HepG2 (cell line): ENCODE results near the gene GGTLC1. TPM values are rescaled to one million over a fixed set of nuclear protein-coding genes. Genes with fewer than 3 reads are reported as not detected.
A peak's percentile ranks its signal among the peaks of the same experiment; 100 is the strongest.

ENCODE experiments used
- CBX5 ChIP-seq: sonication (generic); formaldehyde crosslinking; IDR thresholded peaks from 2 replicates; pipeline ENCODE4 v1.4.0; 2020; ENCODE audit warnings: missing genetic modification reagents, borderline replicate concordance
- E2F1 ChIP-seq: sonication (generic); formaldehyde crosslinking; IDR thresholded peaks from 2 replicates; pipeline ENCODE4 v1.5.0; 2020; ENCODE audit warnings: missing genetic modification reagents
- HINFP ChIP-seq: sonication (generic); formaldehyde crosslinking; IDR thresholded peaks from 2 replicates; pipeline ENCODE4 v1.4.0; 2020; ENCODE audit warnings: low read depth, mild to moderate bottlenecking, missing genetic modification reagents
- MLLT10 ChIP-seq: sonication (generic); formaldehyde crosslinking; IDR thresholded peaks from 2 replicates; pipeline ENCODE4 v1.4.0; 2020; ENCODE audit warnings: missing genetic modification reagents
- NCOR1 ChIP-seq: fragments of 200-600 bp; sonication (generic); IDR thresholded peaks from 2 replicates; pipeline ENCODE4 v1.7.0; 2017; ENCODE audit warnings: antibody characterized with exemption, low read length, borderline replicate concordance
- NFKBIZ ChIP-seq: IDR thresholded peaks from 2 replicates; pipeline ENCODE4 v1.6.1; 2018; ENCODE audit warnings: missing genetic modification reagents, missing compliant biosample characterization
- PCBP1 ChIP-seq: fragments of 200-400 bp; formaldehyde crosslinking; IDR thresholded peaks from 2 replicates; pipeline ENCODE4 v1.6.1; 2017; ENCODE audit warnings: mild to moderate bottlenecking, low read depth, low read length, borderline replicate concordance
- POLR2A ChIP-seq, 2 experiments: IDR thresholded peaks; 2 replicates each; pipeline ENCODE4 v1.6.1; 2011; ENCODE audit warnings: low read depth in 2 of 2, low read length in 2 of 2, mild to moderate bottlenecking in 1 of 2, moderate library complexity in 1 of 2; ENCODE audit not compliant: insufficient read depth in 1 of 2
- TEAD3 ChIP-seq: optimal IDR thresholded peaks from 2 replicates; pipeline ENCODE3; 2016; ENCODE audit warnings: borderline replicate concordance
- THAP8 ChIP-seq: sonication (generic); formaldehyde crosslinking; IDR thresholded peaks from 2 replicates; pipeline ENCODE4 v1.5.1; 2020; ENCODE audit warnings: missing genetic modification reagents, mild to moderate bottlenecking, borderline replicate concordance
- ZBED4 ChIP-seq: sonication (generic); formaldehyde crosslinking; IDR thresholded peaks from 2 replicates; pipeline ENCODE4 v1.4.0; 2020; ENCODE audit warnings: missing genetic modification reagents, borderline replicate concordance
- ZFP82 ChIP-seq: sonication (generic); formaldehyde crosslinking; IDR thresholded peaks from 2 replicates; pipeline ENCODE4 v1.5.1; 2020; ENCODE audit warnings: mild to moderate bottlenecking, missing genetic modification reagents, borderline replicate concordance
- ZFP90 ChIP-seq: sonication (generic); formaldehyde crosslinking; IDR thresholded peaks from 2 replicates; pipeline ENCODE4 v1.8.0; 2022; ENCODE audit warnings: missing genetic modification reagents, mild to moderate bottlenecking, inconsistent platforms, borderline replicate concordance
- ZKSCAN5 ChIP-seq: sonication (generic); formaldehyde crosslinking; IDR thresholded peaks from 2 replicates; pipeline ENCODE4 v1.5.1; 2020; ENCODE audit warnings: mild to moderate bottlenecking, missing genetic modification reagents
- ZNF30 ChIP-seq: sonication (generic); formaldehyde crosslinking; IDR thresholded peaks from 2 replicates; pipeline ENCODE4 v1.5.0; 2020; ENCODE audit warnings: mild to moderate bottlenecking, missing genetic modification reagents
- ZNF331 ChIP-seq: sonication (generic); formaldehyde crosslinking; IDR thresholded peaks from 2 replicates; pipeline ENCODE4 v1.4.0; 2020; ENCODE audit warnings: missing genetic modification reagents
- ZNF598 ChIP-seq: sonication (generic); formaldehyde crosslinking; IDR thresholded peaks from 2 replicates; pipeline ENCODE4 v1.5.1; 2020; ENCODE audit warnings: mild to moderate bottlenecking, missing genetic modification reagents, borderline replicate concordance
- polyA plus RNA-seq, 8 experiments: library from polyadenylated mRNA; depleted of rRNA in 3 of 8; stranded (reverse) in 7 of 8; unstranded in 1 of 8; fragments of >200 nt; fragmentation: Illumina TruSeq in 4 of 8; extraction: Trizol in 4 of 8; gene quantifications; 2 replicates each; pipeline versions ENCODE4 v1.2.1 to v1.2.3, GENCODE V29; 2011 to 2016; ENCODE audit warnings: low read depth in 4 of 8, missing spikeins in 1 of 8, mixed read lengths in 1 of 8; ENCODE audit not compliant: insufficient read depth in 1 of 8
- total RNA-seq, 5 experiments: library from RNA; depleted of rRNA; stranded (reverse); fragments of >200 nt; fragmentation: Illumina TruSeq; extraction: Trizol; gene quantifications; 2 replicates each; pipeline ENCODE4 v1.2.3, GENCODE V29; 2016; ENCODE audit warnings: low read depth in 1 of 5
- TF ChIP-seq, protein P1 (sequence below): sonication (generic); formaldehyde crosslinking; IDR thresholded peaks from 2 replicates; pipeline ENCODE4 v1.4.0; 2020; ENCODE audit warnings: missing genetic modification reagents
- TF ChIP-seq, protein P2 (sequence below): sonication (generic); formaldehyde crosslinking; IDR thresholded peaks from 2 replicates; pipeline ENCODE4 v1.4.0; 2020; ENCODE audit warnings: missing genetic modification reagents

The GGTLC1 gene
- total and polyA plus RNA-seq, 2 of the 13 experiments (the other 11 are each of a cell fraction or from before 2014, with no cell fraction given): not detected

- no peak for TF ChIP-seq THAP8 (CRISPR knock-in tag)
- no peak for TF ChIP-seq POLR2A (IDR thresholded peaks at IDR 0.05; ENCODE audit: insufficient read depth in 1 of 2, low read depth in 2 of 2, low read length in 2 of 2)
- no peak for TF ChIP-seq HINFP (CRISPR knock-in tag)
- TF ChIP-seq ZNF331: peak; percentile 74
- no peak for TF ChIP-seq NFKBIZ
- TF ChIP-seq ZFP90: no peak
- no peak for TF ChIP-seq ZKSCAN5
- TF ChIP-seq ZFP82 (CRISPR knock-in tag): no peak
- no peak for TF ChIP-seq TEAD3
- TF ChIP-seq ZBED4 (CRISPR knock-in tag): peak; percentile 52; the same call in 1 of the 2 replicates
- no peak for TF ChIP-seq CBX5 (CRISPR knock-in tag)
- TF ChIP-seq, protein P1, sequence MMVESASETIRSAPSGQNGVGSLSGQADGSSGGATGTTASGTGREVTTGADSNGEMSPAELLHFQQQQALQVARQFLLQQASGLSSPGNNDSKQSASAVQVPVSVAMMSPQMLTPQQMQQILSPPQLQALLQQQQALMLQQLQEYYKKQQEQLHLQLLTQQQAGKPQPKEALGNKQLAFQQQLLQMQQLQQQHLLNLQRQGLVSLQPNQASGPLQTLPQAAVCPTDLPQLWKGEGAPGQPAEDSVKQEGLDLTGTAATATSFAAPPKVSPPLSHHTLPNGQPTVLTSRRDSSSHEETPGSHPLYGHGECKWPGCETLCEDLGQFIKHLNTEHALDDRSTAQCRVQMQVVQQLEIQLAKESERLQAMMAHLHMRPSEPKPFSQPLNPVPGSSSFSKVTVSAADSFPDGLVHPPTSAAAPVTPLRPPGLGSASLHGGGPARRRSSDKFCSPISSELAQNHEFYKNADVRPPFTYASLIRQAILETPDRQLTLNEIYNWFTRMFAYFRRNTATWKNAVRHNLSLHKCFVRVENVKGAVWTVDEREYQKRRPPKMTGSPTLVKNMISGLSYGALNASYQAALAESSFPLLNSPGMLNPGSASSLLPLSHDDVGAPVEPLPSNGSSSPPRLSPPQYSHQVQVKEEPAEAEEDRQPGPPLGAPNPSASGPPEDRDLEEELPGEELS (CRISPR knock-in tag): peak; percentile 43; the same call in 1 of the 2 replicates
- no peak for TF ChIP-seq E2F1 (CRISPR knock-in tag)
- no peak for TF ChIP-seq MLLT10 (CRISPR knock-in tag)
- no peak for TF ChIP-seq ZNF30 (CRISPR knock-in tag)
- TF ChIP-seq PCBP1: no peak
- TF ChIP-seq ZNF598 (CRISPR knock-in tag): no peak
- TF ChIP-seq, protein P2, sequence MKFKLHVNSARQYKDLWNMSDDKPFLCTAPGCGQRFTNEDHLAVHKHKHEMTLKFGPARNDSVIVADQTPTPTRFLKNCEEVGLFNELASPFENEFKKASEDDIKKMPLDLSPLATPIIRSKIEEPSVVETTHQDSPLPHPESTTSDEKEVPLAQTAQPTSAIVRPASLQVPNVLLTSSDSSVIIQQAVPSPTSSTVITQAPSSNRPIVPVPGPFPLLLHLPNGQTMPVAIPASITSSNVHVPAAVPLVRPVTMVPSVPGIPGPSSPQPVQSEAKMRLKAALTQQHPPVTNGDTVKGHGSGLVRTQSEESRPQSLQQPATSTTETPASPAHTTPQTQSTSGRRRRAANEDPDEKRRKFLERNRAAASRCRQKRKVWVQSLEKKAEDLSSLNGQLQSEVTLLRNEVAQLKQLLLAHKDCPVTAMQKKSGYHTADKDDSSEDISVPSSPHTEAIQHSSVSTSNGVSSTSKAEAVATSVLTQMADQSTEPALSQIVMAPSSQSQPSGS: no peak
- TF ChIP-seq NCOR1: no peak
These were observed 46.2 kb upstream of the GGTLC1 start (continued) for GRCh38 chr20:24034820-24035219.
